HG02973 (cell line): ENCODE measurements around the gene CFP.
"Not testable (repeated sequence)": the region's sequence is repeated elsewhere in the genome, so short reads cannot be mapped to it uniquely, and the experiment has no call there.

Source experiments
- ATAC-seq: cut with Tn5 transposase; IDR thresholded peaks from one replicate; pipeline ENCODE4 v1.9.1; 2021; ENCODE audit warnings: moderate library complexity; ENCODE audit not compliant: unreplicated experiment

The CFP gene

GRCh38 chrX:47629419-47630200 lies at the start of gene CFP:
Gene CFP, minus strand, starts transcription at chrX:47629930. Its CDS starts 86 bp downstream, at chrX:47629844.
- ATAC-seq, result no peak

GRCh38 chrX:47675959-47676859 lies 46.5 kb upstream of the CFP start:
- not testable (repeated sequence) for ATAC-seq

DNA sequence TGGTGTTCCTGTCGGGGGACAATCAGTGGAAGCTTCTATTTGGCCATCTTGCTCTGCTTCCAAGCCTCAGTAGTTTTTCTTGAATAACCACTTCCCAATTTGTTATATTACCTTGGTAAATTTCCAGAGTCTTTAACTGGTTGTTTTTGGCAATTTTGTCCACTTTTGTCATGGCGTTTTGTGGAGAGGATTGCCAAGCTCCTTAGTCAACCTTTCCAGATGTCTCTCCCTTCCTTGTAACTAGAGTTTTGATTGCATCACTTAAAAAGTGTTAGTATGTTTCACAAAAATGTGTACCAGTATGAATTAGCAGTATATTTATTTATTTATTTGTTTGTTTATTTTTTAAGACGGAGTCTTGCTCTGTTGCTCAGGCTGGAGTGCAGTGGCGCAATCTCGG lies 45.0 kb upstream of the CFP start:
- no peak for ATAC-seq

- not testable (repeated sequence) for ATAC-seq
Measured at GRCh38 chrX:47665797-47666196, 36.1 kb upstream of the CFP start.

- ATAC-seq, result no peak
Measured at GRCh38 chrX:47664737-47665136, 35.0 kb upstream of the CFP start.

GRCh38 chrX:47662144-47662657 lies 32.5 kb upstream of the CFP start:
- ATAC-seq, result no peak

DNA sequence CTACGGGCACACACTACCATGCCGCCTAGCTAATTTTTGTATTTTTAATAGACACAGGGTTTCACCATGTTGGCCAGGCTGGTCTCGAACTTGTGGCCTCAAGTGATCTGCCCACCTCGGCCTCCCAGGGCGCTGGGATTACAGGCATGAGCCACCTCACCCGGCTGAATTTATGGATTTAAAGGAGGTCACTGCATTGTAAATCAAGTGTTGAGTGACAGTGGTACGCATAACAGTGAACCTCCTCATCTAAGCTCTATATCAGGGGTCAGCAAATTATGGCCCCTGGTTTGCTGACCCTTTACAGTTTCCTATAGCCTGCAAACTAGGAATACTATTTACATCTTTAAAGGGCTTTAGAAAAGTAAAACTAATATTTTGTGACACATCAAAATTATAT lies 31.8 kb upstream of the CFP start:
- ATAC-seq, result no peak

DNA sequence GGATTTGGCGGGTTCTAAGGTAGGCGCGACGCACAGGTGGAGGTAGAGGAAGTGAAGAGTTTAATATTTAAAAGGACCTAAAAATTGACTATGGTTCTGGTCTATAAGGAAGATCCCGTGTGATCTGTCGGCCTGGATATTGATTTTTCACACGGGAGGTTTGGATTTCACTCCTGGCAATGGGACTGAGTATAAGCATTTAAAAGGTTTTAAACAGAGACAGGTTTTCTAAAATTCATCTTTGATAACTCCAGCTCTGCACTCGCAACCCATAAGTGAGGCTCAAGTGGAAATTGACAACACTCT lies 29.6 kb upstream of the CFP start:
- no peak for ATAC-seq

DNA sequence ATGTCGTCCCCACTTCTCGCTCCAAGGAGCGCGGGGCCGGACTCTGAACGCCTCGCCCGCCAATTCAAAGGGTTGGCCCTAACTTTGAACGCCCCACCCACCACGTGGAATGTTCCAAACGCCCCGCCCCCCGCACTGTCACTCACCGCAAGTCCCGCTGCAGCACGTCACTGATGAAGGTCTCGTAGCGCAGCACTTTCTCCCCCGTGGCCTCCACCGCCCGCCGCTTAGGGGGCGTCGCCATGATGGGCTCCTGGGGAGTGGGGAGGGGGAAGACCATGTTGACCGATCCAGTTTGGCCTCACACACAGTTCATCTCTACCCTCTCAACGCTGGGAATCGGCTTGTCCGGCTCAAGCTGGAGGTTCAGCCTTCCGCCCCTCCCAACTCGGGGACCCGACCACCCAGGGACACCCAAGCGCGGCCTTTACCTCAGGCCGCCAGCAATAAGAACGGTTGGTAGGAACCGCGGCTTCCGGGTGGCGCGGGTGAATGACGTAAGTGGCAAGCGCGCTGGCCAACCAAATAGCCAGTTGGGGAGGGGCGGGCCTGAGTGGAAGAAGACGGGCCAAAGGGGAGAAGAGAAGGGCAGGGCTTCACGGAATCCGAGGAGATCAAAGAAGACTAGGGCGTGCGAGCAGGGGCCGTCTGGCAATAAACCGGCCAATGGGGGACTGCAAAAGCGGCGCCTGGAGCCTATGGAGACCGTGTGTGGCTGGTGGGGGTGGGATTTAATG lies 29.1 kb upstream of the CFP start, which contains the start of gene UXT:
TSS of gene UXT (minus strand) at position 497 of the 737 bp plus-strand sequence. CDS start at position 244, 253 bp downstream.
- ATAC-seq, result peak; percentile 78

DNA sequence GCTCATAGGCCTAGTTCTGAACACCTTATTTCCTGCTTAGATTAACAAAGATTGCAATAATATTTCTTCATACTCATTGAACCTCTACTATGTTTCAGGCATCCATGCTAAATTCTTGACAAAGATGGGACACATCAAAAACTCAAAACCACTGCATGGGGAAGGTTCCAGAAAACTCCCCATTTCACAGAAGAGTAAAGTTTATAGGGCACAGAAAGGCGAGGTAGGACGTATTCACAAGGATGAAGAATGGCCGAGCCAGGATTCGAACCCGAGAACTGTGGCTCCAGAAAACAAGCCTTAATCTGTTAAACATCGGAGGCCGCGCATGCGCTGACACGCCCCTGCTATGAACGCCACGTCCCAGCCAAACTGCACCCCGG lies 28.6 kb upstream of the CFP start:
- no peak for ATAC-seq

- ATAC-seq, result no peak
Measured at GRCh38 chrX:47651043-47651905, 21.5 kb upstream of the CFP start.

- peak; percentile 86 for ATAC-seq
Measured at GRCh38 chrX:47650164-47651042, 20.7 kb upstream of the CFP start, which contains the start of gene ELK1. Gene ELK1, minus strand, starts transcription at chrX:47650563. Its CDS starts 9,122 bp downstream, at chrX:47641441.

GRCh38 chrX:47649781-47650163 lies 20.0 kb upstream of the CFP start:
- ATAC-seq, result no peak

GRCh38 chrX:47649271-47649670 lies 19.5 kb upstream of the CFP start:
- no peak for ATAC-seq

GRCh38 chrX:47648376-47648775 lies 18.6 kb upstream of the CFP start:
- no peak for ATAC-seq

- no peak for ATAC-seq
Measured at GRCh38 chrX:47646636-47647035, 16.9 kb upstream of the CFP start.

GRCh38 chrX:47645530-47645929 lies 15.8 kb upstream of the CFP start:
- ATAC-seq, result no peak

DNA sequence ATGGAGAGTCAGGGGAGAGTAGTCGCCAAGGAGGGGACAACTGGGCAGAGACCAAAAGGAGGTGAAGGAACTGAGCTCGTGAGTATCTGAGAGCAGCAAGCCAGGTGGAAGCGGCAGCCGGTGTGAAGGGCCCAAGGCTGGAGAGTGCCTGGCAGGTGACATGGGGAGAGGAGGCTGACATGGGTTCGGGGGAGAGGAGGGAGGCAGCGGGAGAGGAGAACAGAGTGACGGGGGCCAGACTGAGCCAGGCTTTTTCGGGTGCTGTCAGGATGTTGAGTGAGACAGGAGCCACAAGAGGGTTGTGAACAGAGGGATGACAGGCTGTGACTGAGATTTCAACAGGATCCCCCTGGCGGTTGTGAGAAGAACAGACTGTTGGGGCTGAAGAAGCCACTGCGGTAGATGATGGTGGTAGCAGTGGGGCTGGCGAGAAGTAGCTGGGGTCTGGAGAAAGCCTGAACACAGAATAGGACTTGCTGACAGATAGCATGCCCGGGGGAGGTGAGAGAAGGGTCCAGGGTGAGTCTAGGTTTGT lies 14.9 kb upstream of the CFP start:
- ATAC-seq, result no peak

DNA sequence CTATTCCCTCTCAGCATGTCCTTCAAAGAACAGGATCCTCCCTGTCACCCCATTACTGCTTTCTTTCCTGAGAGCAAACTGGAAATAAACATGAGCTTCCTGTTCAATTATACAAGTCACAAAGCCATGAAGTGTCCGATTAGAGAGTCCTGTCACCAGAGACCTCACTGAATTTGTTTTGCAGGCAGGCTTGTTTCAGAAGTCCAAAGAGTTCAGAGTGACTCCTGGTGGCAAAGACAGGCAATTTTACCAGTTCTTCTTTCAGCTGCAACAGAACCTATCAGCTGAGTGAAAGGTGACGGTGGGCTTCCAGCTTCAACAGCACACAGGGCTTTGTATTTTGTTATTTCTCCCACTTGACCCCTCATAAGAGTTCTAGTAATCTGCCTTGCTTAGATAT lies 14.2 kb upstream of the CFP start:
- no peak for ATAC-seq
